ENCODE results near the gene GTF2I.
"Not testable (repeated sequence)": the region's sequence is repeated elsewhere in the genome, so short reads cannot be mapped to it uniquely, and the experiment has no call there.

Gene GTF2I

DNA sequence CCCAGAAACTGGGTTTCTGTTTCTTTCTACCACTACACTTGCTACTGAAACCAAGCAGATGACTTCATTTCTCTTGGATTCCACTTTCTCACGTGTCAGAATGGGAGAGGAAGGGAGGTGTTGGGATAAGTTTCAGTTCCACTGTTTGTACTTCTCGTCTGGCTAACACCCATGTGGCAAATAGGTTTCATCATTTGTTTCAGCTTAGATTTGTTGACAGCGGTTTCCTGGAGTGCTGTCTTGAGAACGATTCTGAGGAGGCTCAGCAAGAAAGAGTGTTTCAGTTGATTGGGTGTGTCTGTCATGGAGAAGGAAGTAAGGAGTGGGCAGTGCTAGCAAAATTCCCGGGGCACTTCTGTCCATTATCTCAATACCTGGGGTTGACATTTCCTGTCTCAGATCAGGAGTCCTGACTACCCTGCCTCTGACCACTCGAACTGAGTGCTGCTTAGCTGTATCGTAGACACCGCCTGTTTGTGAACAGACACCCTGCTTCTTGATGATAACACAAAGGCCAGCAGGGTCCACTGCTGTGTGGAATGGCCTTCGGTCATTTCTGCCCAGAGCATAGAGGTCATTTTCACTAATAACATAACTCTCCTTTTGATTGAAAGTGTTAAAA is 86.5 kb downstream of the GTF2I start:
- not testable (repeated sequence) for DNase-seq (ENCODE audit: extremely low read depth, low read depth)

DNA sequence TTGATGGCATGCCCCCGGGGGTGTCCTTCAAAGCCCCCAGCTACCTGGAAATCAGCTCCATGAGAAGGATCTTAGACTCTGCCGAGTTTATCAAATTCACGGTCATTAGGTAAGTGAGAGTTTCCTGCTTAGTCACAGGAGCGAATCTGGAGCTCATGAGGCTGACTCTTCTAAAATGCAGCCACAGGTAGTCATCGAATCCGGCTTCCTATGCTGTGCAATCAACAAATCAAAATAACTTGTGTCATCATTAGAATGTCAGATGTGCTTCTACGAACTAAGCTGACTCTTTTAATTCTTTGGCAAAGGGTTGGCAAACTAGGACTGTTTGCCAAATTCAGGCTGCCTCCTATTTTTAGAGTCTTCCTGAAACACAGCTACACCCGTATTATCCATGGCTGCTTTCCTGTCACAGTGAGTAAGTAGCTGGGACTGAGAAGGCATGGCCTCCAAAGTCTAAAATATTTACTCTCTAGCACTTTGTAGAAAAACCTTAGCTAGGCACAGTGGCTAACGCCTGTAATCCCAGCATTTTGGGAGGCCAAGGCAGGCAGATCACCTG is 96.5 kb downstream of the GTF2I start:
- DNase-seq (ENCODE audit: extremely low read depth, low read depth): not testable (repeated sequence)

DNA sequence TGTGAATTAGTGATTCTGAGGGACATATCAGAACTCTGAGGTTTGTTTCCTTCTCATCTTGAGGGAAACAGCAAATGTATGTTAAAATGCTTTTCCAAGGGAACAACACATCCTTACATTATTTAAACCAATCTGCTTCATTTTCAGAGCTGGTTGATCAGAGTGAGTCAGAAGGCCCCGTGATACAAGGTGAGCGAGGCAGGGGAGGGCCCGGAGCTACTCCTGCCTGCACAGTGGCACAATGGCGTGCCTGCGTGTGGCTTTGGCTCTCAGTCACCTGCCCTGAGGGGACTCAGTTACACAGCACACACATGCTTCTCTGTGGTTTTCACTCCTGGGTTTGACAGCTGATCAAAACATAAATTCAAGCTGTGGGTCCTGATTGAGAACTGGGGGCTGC is 99.2 kb downstream of the GTF2I start:
- not testable (repeated sequence) for DNase-seq (ENCODE audit: extremely low read depth, low read depth)

DNA sequence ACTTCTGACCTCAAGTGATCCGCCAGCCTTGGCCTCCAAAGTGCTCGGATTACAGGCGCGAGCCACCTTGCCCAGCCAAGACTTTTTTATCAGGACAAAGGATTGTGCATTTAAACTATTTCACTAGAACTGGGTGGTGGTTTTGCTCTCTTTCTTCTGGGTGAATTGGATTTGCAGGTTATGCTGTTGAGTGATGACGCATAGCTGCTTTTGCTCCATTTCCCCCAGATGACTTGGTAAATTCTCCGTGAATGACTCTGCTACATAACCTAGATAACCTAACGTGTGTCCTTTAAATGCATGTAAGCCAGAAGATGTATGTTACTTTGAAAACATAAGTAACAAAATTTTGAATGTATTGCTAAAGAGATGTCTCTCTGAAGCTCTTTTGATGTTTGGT is 100.8 kb downstream of the GTF2I start:
- not testable (repeated sequence) for DNase-seq (ENCODE audit: extremely low read depth, low read depth)

DNA sequence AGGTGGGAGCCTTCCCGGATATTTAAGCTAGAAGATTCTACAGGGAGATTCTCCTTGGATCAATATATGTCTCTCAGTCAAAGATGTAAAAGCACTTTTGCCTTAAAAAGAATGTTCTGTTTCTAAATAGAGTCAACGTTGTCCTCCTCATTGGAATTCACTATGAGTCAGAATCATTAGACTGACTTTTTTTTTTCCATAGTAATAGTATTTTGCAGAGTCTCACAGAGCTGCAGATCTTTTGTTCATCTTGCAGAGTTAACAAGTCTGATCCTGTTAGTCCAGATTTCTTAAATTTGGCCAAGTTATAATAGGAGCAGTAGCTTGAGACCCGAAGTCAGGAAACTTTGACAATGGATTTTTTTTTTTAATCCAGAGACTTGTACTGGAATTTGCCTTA is 101.5 kb downstream of the GTF2I start:
- not testable (repeated sequence) for DNase-seq (ENCODE audit: extremely low read depth, low read depth)

DNA sequence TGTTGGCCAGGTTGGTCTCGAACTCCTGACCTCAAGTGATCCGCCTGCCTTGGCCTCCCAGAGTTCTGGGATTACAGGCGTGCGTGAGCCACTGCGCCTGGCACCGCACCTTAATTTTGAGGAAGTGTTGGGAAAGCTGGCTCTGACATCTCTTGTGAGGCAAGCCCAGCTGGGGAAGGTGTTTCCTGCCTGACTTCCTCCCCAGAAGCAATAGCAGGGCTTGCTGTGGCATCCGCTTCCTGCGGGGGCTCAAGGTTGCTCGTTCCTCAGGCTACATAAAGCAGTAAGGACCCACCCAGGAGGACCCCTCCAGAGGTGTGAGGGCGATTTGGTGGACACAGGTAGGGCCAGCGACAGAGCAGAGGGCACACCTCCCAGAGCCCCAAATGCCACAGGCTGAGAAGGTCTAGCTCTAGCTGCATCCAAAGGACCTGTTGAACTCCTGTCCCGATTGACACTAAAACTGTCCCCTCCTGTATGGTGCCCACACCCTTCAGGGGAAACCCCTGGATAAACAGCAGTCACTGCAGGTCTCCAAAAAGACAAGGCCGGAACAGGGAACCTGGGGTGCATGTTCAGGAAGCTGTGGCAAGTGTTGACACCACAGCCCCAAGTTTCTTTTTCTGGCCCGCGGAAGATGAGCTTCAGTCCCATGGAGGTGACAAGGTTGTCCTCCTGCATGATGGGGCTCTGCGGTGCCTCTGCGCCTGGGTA is 107.8 kb downstream of the GTF2I start:
- DNase-seq (ENCODE audit: extremely low read depth, low read depth): not testable (repeated sequence)

DNA sequence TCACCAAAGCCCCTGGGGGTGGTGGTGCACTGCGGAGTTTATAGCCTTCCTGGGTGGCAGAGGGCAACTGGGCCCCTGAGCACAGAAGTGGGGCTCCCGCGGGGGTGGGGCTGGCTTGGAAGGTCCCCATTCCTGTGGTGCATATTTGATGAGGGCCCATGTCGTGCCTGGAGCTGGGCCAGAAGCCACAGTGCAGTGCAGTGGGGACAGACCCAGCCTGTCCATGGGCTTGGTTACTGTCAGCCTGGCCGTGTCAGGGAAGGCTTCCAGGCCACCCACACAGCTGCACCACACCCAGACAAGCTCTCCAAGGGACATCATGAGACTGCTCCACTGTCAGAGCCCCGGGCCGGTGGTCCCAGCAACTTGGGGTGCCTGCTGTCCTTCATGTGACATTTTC is 109.0 kb downstream of the GTF2I start:
- not testable (repeated sequence) for DNase-seq (ENCODE audit: extremely low read depth, low read depth)

DNA sequence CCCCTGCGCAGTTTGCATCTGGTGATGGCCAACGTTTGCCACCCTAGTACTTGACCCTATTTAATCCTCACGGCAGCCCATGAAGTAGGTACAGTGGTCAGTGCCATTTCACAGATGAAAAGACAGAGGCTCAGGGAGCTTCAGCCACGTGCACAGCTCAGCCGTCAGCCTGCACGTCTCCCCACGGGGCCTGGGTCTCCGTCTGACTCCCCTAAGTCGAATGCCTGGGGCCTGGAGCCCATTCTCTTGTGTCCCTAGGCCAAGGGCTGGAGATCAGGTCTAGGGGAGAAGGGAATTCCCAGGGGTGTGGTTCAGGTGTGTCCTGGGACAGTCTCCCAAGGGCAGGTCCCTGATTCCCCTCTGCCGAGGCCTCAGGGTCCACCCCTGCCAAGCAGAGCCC is 109.5 kb downstream of the GTF2I start:
- DNase-seq (ENCODE audit: extremely low read depth, low read depth): not testable (repeated sequence)

DNA sequence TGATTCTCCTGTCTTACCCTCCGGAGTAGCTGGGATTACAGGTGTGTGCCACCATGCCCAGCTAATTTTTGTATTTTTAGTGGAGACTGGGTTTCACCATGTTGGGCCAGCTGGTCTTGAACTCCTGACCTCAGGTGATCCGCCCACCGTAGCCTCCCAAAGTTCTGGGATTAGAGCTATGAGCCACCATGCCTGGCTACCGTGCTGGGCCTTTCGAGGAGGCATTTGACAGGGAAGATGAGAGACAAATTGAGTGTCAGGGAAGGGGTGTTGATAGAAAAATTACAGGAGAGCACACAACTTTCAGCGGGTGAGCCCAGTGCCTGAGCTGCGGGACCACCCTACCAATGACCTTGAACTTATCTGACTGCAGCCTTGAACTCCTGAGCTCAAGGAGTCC is 112.5 kb downstream of the GTF2I start:
- not testable (repeated sequence) for DNase-seq (ENCODE audit: extremely low read depth, low read depth)

DNA sequence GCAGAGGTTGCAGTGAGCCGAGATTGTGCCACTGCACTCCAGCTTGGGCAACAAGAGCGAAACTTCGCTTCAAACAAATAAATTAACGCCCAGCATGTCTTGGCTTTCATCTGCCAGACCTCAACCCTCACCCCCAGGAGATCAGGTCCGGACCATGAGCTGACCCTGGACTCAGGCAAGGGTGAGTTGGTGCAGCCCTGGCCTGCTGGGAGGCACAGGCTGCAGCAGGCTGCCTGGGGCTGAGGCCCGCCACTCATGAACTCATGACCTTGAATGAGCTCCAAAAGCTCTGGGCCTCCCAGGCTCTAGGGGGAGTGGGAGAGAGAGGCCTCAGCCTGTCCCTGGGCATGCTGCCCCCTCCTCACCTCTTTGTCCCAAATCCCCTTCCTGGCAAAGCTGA is 114.6 kb downstream of the GTF2I start:
- not testable (repeated sequence) for DNase-seq (ENCODE audit: extremely low read depth, low read depth)

DNA sequence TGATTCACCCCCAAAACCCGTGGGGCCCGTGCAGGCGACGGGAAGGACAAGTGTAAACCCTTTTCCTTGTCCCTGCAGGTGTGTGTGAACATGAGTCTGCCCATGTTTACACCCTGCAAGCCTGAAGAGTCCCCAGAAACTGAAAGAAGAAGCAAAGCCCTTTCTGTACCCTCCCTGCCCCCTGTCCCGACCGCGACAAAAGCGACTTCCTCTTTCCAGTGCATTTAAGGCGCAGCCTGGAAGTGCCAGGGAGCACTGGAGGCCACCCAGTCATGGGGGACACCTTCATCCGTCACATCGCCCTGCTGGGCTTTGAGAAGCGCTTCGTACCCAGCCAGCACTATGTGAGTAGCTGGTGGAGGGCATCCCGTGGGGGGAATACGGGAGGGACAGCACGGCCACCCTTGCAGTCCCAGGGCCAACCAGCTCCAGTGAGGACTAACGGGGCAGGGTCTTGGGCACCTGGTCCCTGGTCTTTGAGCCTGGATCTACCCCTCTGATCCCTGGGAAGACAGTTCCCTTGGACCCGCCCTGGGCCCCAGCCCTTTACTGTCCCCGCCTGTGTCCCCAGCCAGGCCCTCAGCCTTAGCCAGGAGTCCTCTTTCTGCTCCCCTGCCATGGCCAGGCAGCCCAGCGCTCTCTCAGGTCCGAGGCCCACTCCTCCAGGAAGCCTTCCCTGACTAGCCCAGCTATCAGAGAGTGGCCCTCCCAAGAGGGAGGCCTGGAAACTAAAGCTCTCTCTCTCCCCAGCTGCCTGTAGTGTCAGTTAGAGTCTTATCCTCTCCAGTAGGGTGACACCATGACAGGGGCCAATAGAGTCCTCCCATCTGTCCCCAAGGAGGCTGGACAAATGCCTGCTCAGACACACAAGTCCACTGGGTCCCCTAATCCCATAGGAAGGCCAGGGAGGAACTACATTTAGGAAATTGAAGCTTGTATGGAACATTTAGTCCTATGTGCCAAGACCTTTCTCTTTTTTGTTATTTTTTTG is 116.5 kb downstream of the GTF2I start, which contains the start of gene NCF1:
Gene NCF1 (plus strand): TSS at position 252 of the 991 bp plus-strand sequence. CDS start 21 bp downstream, at position 273.
- not testable (repeated sequence) for DNase-seq (ENCODE audit: extremely low read depth, low read depth)

DNA sequence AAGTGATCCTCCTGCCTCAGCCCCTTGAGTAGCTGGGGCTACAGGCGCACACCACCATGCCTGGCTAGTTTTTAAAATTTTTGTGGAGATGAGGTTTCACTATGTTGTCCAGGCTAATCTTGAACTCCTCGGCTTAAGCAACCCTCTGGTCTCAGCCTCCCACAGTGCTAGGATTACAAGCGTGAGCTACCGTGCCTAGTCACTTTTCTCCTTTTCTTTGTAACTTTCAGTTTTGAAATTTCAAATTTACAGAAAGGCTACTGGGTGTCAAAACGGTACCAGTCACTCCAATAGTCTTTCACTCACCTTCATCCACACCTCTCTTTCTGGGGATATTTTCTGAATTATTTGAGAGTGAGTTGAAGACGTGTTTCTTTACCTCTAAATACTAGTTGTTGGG is 117.6 kb downstream of the GTF2I start:
- not testable (repeated sequence) for DNase-seq (ENCODE audit: extremely low read depth, low read depth)

DNA sequence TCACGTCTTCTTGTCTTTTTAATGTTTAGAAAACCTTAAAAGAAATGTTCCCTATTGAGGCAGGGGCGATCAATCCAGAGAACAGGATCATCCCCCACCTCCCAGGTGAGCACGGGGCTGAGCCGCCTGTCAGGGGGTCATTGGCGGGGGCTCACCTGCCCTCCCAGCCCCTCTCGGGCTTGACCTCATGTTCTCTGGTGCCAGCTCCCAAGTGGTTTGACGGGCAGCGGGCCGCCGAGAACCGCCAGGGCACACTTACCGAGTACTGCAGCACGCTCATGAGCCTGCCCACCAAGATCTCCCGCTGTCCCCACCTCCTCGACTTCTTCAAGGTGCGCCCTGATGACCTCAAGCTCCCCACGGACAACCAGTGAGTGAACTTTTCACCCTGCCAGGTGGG is 121.5 kb downstream of the GTF2I start:
- DNase-seq (ENCODE audit: extremely low read depth, low read depth): not testable (repeated sequence)

DNA sequence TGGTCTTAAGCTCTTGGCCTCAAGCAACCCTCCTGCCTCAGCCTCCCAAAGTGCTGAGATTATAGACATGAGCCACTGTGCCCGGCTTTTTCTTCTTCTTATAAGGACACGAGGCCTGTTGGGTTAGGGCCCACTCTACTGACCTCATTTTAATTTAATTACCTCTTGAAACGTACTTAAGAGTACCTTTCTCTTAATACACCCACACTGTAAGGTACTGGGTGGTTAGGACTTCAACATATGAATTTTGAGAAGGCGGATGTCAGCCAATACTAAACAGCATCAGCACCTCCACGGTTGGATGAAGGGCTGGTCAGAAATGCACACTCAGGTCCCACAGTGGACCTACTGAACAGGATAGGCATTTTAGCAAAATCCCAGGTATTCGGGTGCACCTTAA is 124.2 kb downstream of the GTF2I start:
- DNase-seq (ENCODE audit: extremely low read depth, low read depth): not testable (repeated sequence)

DNA sequence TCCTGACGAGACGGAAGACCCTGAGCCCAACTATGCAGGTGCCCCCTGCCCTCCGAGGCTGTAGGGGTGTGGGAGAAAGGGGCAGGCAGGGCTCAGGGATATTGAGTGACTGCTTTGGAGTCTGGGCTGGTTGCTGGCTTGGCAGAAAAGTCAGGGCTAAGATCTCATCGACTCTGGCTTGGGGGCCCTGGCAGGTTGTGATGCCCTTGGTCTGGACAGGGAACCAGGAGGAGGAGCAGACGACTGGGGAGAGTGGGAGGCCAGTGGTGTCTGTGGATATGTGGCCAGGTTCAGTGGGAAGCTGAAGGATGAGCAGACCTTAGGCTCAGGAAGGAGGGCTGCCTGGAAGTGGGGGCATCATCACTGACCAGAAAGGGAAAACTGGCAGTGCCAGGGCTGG is 126.1 kb downstream of the GTF2I start:
- DNase-seq (ENCODE audit: extremely low read depth, low read depth): not testable (repeated sequence)

DNA sequence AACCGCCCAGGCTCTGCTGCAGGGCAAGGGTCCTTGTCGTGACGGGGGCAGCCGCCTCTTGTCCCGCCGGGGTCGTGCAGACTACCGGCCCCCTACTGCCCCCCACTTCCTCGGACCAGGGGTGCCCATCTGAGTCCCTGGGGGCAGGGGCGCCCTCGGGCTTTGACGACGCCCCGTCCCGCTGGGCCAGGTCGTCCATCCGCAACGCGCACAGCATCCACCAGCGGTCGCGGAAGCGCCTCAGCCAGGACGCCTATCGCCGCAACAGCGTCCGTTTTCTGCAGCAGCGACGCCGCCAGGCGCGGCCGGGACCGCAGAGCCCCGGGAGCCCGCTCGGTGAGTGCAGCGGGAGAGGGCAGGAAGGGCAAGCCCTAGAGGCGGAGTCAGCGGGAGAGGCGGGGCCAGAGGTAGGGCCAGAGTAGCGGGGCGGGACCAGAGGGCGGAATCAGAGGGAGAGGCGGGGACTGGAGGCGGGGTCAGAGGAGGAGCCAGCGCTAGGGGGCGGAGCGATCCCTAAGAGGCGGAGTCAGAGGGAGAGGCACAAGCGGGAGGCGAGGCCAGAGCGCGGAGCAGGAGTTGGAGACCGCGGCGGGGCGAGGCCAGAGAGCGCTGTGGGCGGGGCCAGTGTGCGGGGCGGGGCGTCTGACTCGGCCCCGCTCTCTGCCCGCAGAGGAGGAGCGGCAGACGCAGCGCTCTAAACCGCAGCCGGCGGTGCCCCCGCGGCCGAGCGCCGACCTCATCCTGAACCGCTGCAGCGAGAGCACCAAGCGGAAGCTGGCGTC is 131.0 kb downstream of the GTF2I start:
- not testable (repeated sequence) for DNase-seq (ENCODE audit: extremely low read depth, low read depth)

DNA sequence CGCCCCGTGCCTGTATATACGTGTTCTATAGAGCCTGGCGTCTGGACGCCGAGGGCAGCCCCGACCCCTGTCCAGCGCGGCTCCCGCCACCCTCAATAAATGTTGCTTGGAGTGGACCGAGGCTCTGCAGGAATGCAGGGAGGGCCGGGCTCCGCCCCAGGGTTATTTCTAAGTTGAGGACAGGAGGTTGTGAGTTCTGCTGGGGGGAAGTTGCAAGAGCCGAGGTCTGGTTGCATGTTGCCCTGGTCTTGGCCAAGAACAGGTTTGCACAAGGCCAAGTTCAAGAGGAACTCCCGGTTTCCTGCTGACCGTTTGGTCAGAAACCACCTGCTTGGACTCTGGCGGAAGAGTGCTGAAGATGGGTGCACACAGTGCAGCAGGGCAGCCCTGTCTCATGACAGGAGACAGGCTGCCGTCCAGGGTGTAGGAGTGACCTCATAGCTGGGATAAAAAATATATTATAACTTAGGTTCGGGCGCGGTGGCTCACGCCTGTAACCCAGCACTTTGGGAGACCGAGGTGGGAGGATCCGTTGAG is 131.8 kb downstream of the GTF2I start:
- not testable (repeated sequence) for DNase-seq (ENCODE audit: extremely low read depth, low read depth)

DNA sequence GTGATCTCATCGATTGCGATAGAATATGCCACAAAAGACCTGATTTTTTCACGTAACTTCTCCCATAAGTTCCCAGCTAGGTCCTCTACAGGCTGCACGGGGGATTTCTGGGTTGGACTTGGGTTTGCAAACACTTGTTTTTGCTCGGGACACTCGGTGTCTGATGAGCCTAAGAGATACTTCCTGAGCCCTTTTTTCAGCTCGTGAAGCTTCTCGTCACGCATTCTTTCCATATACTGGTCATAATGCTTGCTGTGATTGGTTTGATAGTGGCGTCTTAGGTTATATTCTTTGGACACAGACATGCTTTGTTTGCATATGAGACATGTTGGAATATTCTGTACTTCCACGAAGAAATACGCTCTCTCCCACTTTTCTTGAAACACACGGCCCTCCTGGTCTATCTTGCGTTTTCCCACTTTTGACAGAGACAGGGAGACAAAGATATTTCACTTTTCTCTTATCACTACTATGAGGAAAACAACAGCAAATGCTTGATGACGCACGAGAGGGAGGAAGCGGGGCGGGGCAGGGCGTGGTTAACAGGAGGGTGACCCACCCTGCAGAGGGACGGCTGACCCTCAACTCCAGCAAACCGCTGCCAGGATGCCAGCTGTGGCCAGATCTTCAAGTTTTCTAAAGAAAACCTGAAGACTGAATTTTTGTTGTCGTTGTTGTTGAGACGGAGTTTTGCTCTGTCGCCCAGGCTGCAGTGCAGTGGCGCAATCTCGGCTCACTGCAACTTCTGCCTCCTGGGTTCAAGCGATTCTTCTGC is 140.5 kb downstream of the GTF2I start:
- DNase-seq (ENCODE audit: extremely low read depth, low read depth): not testable (repeated sequence)

DNA sequence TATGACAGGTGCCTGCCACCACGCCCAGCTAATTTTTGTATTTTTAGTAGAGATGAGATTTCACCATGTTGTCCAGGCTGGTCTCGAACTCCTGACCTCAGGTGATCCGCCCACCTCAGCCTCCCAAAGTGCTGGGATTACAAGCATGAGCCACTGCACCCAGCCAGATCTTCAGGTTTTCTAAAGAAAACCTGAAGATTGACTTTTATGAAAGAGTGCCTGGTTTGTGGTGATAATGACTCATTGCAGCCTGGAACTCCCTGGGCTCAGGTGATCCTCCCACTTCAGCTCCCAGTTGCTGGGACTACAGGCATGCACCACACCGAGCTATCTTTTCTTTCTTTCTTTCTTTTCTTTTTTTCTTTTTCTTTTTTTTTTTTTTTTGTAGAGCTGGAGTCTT is 141.1 kb downstream of the GTF2I start:
- DNase-seq (ENCODE audit: extremely low read depth, low read depth): not testable (repeated sequence)
